Mesothelial cell of epicardium (in vitro differentiated cells): Measurements from ENCODE around the gene INTS11. TPM values are rescaled to one million over a fixed set of nuclear protein-coding genes. Genes with fewer than 3 reads are reported as not detected.
A peak's percentile ranks its signal among the peaks of the same experiment; 100 is the strongest.

Experiments
- DNase-seq, 2 experiments: peaks; one replicate each; pipeline ENCODE4 v3.0.0; 2021; ENCODE audit warnings: low spot score in 2 of 2; ENCODE audit not compliant: unreplicated experiment in 2 of 2
- H3K27ac Mint-ChIP-seq: 2 replicates; pipeline ENCODE4 v1.8.0; 2021; ENCODE audit warnings: mixed read lengths
- H3K27me3 Mint-ChIP-seq: 2 replicates; pipeline ENCODE4 v1.8.0; 2021; ENCODE audit warnings: low read depth, mixed read lengths
- H3K36me3 Mint-ChIP-seq: 2 replicates; pipeline ENCODE4 v1.8.0; 2021; ENCODE audit warnings: mixed read lengths
- H3K4me1 Mint-ChIP-seq: 2 replicates; pipeline ENCODE4 v1.8.0; 2021; ENCODE audit warnings: mixed read lengths
- H3K4me3 Mint-ChIP-seq: 2 replicates; pipeline ENCODE4 v1.8.0; 2021; ENCODE audit warnings: mild to moderate bottlenecking, moderate library complexity, mixed read lengths
- H3K9me3 Mint-ChIP-seq: 2 replicates; pipeline ENCODE4 v1.8.0; 2021; ENCODE audit warnings: mixed read lengths
- CTCF ChIP-seq: fragments of 200-600 bp; sonication (generic); IDR thresholded peaks from one replicate; pipeline ENCODE4 v1.5.0; 2021; ENCODE audit warnings: antibody characterized with exemption; ENCODE audit not compliant: unreplicated experiment
- total RNA-seq: library from RNA; stranded (reverse); gene quantifications from 3 replicates; pipeline ENCODE4 v1.2.1, GENCODE V29; 2021

Gene INTS11
- total RNA-seq, 1 donor from 2014 or later = 165 TPM

GRCh38 chr1:1330366-1331067 lies 6.1 kb upstream of the INTS11 start:
- H3K27ac Mint-ChIP-seq = no peak overlapping the region
- peaks cover 5% of the 10 kb centered on the region for H3K4me1 Mint-ChIP-seq
- H3K36me3 Mint-ChIP-seq = no peaks in the 10 kb centered on the region

GRCh38 chr1:1329304-1330210 lies 5.1 kb upstream of the INTS11 start:
- no peaks in the 10 kb centered on the region for H3K27me3 Mint-ChIP-seq
- DNase-seq = no peak
- no peak overlapping the region for H3K27ac Mint-ChIP-seq
- TF ChIP-seq CTCF = no peak
- H3K9me3 Mint-ChIP-seq = no peaks in the 10 kb centered on the region
- H3K4me1 Mint-ChIP-seq = peaks cover 5% of the 10 kb centered on the region
- no peak overlapping the region for H3K4me3 Mint-ChIP-seq
- H3K36me3 Mint-ChIP-seq = no peaks in the 10 kb centered on the region

More at GRCh38 chr1:1330366-1331067, 6.1 kb upstream of the INTS11 start:
- Mint-ChIP-seq H3K27me3 (no peaks in the 10 kb centered on the region), H3K4me3 (no peak overlapping the region), H3K9me3 (no peaks in the 10 kb centered on the region)
- no peak for TF ChIP-seq CTCF
- DNase-seq = no peak

GRCh38 chr1:1328254-1328653 lies 3.8 kb upstream of the INTS11 start:
- TF ChIP-seq CTCF = no peak
- Mint-ChIP-seq H3K27ac (no peak overlapping the region), H3K36me3 (no peaks in the 10 kb centered on the region), H3K9me3 (no peaks in the 10 kb centered on the region), H3K27me3 (no peaks in the 10 kb centered on the region), H3K4me3 (no peak overlapping the region), H3K4me1 (peaks cover 11% of the 10 kb centered on the region)
- DNase-seq = no peak

GRCh38 chr1:1327291-1327690 lies 2.8 kb upstream of the INTS11 start:
- H3K9me3 Mint-ChIP-seq = no peaks in the 10 kb centered on the region
- no peak for DNase-seq
- H3K27ac Mint-ChIP-seq = no peak overlapping the region
- H3K36me3 Mint-ChIP-seq = no peaks in the 10 kb centered on the region
- H3K4me1 Mint-ChIP-seq = peaks cover 14% of the 10 kb centered on the region
- no peaks in the 10 kb centered on the region for H3K27me3 Mint-ChIP-seq
- no peak for TF ChIP-seq CTCF
- H3K4me3 Mint-ChIP-seq = peak overlapping the region; percentile 47

GRCh38 chr1:1326075-1326605 lies 1.7 kb upstream of the INTS11 start:
- TF ChIP-seq CTCF = no peak
- H3K36me3 Mint-ChIP-seq = no peaks in the 10 kb centered on the region
- H3K27ac Mint-ChIP-seq = no peak overlapping the region
- H3K27me3 Mint-ChIP-seq = no peaks in the 10 kb centered on the region
- peaks cover 17% of the 10 kb centered on the region for H3K4me1 Mint-ChIP-seq
- H3K4me3 Mint-ChIP-seq = peak overlapping the region; percentile 63
- H3K9me3 Mint-ChIP-seq = no peaks in the 10 kb centered on the region
- no peak for DNase-seq
